Measurements from ENCODE around the gene LRRK2.

- no peak for TF ChIP-seq EP300 (IDR thresholded peaks at IDR 0.05)
- TF ChIP-seq POLR2A (IDR thresholded peaks at IDR 0.05), result no peak
Observed at GRCh38 chr12:40209886-40210285, 14.9 kb upstream of the LRRK2 start.

Measured in stomach (tissue), 4 donors.